Measurements from ENCODE around the gene DOK4. TPM values are rescaled to one million over a fixed set of nuclear protein-coding genes. Genes with fewer than 3 reads are reported as not detected.

Gene DOK4
- total RNA-seq, 2 experiments from 2014 or later: 5.0 to 6.2 TPM

DNA sequence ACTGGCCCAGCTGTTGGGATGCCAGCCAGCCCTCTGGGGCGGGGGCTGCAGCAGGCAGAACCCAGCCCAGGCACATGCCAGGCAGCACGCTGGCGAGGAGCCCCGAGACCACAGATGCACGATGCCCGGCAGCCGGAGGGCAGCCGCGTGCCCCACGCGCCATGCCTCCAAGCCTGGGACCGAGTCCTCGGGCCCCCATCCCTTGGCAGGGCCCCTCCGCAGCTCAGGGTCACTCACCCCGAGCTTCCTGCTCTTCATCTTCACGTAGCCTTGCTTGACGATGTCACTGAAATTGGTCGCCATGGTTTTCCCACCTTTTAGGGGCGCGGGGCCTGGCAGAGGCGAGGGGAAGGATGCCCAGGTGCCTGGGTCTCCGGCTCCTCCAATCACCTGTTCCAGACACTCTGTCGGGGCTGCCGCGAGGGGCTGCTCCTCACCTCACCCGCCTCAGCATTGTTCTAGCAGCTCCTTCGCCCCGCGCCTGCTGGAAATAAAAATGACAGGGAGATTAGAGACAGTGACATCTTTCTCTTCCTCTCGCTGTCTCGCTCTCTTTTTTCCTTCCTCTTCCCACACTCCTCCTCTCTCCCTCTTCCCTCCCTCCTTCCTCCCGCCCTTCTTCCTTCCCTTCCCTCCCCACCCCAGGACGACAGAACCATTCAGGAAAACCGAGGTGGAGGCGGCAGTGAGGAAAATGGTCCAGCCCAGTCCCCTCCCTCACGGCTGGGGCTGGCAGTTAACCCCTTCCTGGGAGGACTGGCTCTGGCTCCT is 6.9 kb downstream of the DOK4 start:
- no peak overlapping the region for H3K4me3 Mint-ChIP-seq
- CTCF ChIA-PET: interaction anchor here (1.1 kb wide), 2 partner anchors 41 to 179 kb away, joined by 3 to 4 read pairs; no protein-coding TSS in a partner anchor
- intact Hi-C loops (cut with micrococcal nuclease): no loop called here
- peaks cover 22% of the 10 kb centered on the region for H3K4me1 Mint-ChIP-seq (ENCODE audit: low read depth)
- H3K27ac Mint-ChIP-seq: no peak overlapping the region
- no peaks in the 10 kb centered on the region for H3K36me3 Mint-ChIP-seq (ENCODE audit: low read depth)
- no peak for DNase-seq
- H3K27me3 Mint-ChIP-seq (ENCODE audit: low read depth): no peaks in the 10 kb centered on the region
- H3K9me3 Mint-ChIP-seq: no peaks in the 10 kb centered on the region

DNA sequence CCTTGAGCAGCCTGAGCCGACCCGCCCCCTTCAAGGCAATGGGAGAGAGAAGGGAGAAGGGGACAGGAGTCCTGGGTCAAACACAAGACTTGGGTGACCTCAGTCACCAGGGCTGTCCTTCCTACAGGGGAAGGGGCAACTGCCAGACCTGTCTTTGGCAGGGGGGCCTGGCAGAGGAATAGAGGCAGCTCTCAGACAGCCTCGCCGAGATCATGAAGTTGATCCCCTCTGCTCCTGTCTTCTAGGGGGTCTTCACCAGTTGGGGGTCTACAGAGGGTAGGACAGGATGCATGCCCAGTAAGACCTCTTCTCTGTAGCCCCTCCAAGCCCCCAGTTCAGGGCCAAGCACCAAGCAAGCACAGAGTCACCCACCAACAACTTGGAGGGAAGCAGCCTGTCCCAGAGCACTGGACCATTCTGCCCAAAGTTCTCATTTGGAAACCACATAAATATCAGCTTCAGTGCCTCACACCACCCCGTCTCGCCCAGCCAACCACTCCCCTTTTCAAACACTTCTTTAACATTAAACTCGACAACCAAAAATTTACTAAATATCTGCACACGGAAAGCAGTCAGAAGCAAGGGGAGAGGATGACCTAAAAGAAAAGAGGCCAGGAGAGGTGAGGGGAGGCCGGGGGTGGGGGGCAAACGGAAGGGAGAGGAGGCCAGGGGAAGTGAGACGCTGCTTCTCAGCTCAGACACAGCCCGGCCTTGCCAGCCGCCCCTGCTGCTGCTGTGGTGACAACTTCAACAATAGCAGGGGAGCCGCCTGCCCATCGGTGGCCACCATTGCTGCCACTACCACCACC is 7.7 kb downstream of the DOK4 start:
- peaks cover 22% of the 10 kb centered on the region for H3K4me1 Mint-ChIP-seq (ENCODE audit: low read depth)
- no peaks in the 10 kb centered on the region for H3K36me3 Mint-ChIP-seq (ENCODE audit: low read depth)
- CTCF ChIA-PET: interaction anchor here (1.1 to 6.0 kb wide), 2 partner anchors 40 to 178 kb away, joined by 4 to 71 read pairs; no protein-coding TSS in a partner anchor
- H3K27ac Mint-ChIP-seq: no peak overlapping the region
- H3K4me3 Mint-ChIP-seq: no peak overlapping the region
- H3K27me3 Mint-ChIP-seq (ENCODE audit: low read depth): no peaks in the 10 kb centered on the region
- intact Hi-C loops (cut with micrococcal nuclease): no loop called here
- DNase-seq: no peak
- no peaks in the 10 kb centered on the region for H3K9me3 Mint-ChIP-seq

DNA sequence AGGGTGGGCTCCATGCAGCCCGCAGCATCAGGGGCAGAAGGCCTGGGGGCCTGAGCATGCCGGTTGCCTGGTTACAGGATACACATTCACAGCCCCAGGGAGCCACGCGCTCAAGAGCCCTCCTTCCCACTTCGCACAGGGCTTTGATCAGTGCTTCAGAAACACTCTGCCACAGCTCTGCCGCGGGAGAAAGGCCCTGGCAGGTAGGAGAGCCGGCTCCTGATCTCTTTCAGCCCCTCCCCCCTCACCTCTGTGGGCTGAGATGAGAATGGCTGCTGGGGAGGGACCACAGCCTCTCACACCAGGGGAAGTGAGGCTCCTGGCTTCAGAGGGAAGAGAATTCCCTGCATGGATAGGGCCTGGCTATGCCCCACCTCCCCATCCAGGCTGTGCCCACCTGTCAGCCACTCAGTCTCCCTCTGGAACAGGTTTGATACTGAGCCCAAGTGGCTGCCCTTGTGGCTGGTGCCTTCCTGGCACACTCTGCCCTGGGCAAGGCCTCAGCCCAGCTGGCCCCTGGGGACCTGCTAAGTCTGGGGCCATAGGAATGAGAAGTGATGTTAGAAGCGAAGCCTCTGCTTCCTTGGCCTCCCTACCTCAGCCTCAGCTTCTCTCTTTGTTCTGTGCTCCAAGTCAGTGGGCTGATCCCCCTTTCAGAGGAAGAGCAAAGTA is 8.6 kb downstream of the DOK4 start:
- CTCF ChIA-PET: interaction anchor here (6.0 kb wide), 1 partner anchor 41 kb away, joined by 71 read pairs; no protein-coding TSS in a partner anchor
- Mint-ChIP-seq H3K27me3 (ENCODE audit: low read depth) (no peaks in the 10 kb centered on the region), H3K4me3 (no peak overlapping the region), H3K4me1 (ENCODE audit: low read depth) (peaks cover 22% of the 10 kb centered on the region), H3K9me3 (no peaks in the 10 kb centered on the region), H3K36me3 (ENCODE audit: low read depth) (no peaks in the 10 kb centered on the region), H3K27ac (no peak overlapping the region)
- DNase-seq: no peak
- intact Hi-C loops (cut with micrococcal nuclease): no loop called here

DNA sequence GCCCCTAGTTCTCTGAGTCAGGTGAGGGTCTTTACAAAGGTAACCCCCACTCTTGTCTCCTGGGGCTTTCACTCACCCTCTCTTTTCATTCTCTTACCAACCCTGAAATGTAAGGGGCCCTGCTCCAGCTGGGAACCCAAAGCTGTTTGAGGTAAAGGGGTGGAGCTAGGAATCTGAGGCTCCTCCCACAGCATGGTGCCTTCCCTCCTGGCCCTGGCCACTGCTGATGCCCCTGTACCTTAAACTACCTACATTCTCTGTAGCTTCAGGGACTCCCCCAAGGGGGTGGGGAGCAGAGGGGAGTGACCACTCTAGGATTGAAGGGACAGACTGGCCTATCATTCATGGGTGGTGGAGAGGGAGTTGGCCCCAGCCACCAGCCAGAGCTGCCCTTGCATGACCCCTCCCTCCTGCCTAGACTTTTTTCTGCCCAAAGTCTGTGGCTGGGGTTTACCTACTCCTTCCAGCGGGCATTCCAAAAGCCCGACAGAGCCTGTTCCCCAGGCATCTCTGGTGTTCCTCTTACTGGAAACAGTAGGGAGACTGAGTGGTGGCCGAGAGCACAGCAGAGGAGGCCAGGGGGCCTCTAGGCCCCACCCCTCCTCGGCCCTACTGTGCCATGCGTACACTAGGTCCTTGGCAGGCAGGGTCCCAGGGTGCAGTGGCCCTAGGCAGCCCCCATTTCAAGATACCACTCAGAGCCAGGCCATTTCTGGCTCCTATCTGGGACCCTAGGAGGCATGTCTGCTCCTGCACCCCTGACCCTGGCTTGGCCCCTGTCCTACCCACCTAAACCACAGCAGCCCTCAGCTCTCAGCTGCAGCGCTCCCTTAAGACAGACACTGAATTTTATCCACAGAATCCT is 9.5 kb downstream of the DOK4 start:
- DNase-seq: peak; percentile 36
- H3K9me3 Mint-ChIP-seq: no peaks in the 10 kb centered on the region
- peaks cover 4% of the 10 kb centered on the region for H3K36me3 Mint-ChIP-seq (ENCODE audit: low read depth)
- intact Hi-C loops (cut with micrococcal nuclease): loop anchor here (1.0 kb wide), 1 partner anchor 10 kb away; the partner anchor contains the start of gene DOK4
- peaks cover 22% of the 10 kb centered on the region for H3K4me1 Mint-ChIP-seq (ENCODE audit: low read depth)
- peak overlapping the region; percentile 63 for H3K27ac Mint-ChIP-seq
- H3K4me3 Mint-ChIP-seq: no peak overlapping the region
- CTCF ChIA-PET: interaction anchor here (0.9 to 6.0 kb wide), 5 partner anchors 10 to 59 kb away, joined by 3 to 71 read pairs (median 6); partner anchors contain the start of genes DOK4 and POLR2C
- no peaks in the 10 kb centered on the region for H3K27me3 Mint-ChIP-seq (ENCODE audit: low read depth)

DNA sequence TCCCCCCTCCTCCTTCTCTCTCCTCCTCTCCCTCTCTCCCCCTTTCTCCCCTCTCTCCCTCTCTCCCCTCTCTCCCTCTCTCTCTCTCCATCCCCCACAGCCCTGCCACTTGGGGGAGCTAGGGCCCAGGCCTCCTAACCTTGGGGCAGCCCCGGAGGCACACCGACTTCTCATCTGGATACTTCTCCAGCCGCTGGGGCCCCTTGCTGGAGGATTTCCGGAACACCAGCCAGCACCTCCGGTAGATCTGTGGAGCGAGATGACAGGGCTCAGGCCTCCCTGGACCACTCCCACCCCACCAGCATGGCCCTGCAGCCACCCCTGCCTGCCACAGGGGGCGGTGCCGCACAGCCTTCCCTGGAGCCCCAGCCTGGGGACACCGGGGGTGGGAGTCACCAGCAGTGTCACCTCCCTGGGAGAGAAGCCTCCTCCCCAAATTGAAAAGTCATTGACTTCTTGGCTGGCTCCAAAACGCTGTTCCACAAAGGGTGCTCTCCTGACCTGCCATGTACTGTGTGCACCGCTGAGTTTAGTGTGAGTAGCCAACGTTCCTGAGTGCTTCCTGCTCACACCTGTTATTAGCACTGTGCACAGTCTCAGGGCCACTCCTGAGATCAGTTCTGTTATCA is 10.5 kb downstream of the DOK4 start:
- peaks cover 22% of the 10 kb centered on the region for H3K4me1 Mint-ChIP-seq (ENCODE audit: low read depth)
- H3K27me3 Mint-ChIP-seq (ENCODE audit: low read depth): no peaks in the 10 kb centered on the region
- H3K36me3 Mint-ChIP-seq (ENCODE audit: low read depth): peaks cover 4% of the 10 kb centered on the region
- H3K27ac Mint-ChIP-seq: peak overlapping the region; percentile 63
- no peaks in the 10 kb centered on the region for H3K9me3 Mint-ChIP-seq
- CTCF ChIA-PET: interaction anchor here (0.9 to 6.0 kb wide), 10 partner anchors 11 to 126 kb away, joined by 3 to 71 read pairs (median 5); partner anchors contain the start of genes DOK4 and POLR2C
- no peak overlapping the region for H3K4me3 Mint-ChIP-seq
- intact Hi-C loops (cut with micrococcal nuclease): loop anchor here (1.0 to 2.0 kb wide), 8 partner anchors 10 to 259 kb away; partner anchors contain the start of genes DOK4 and KATNB1
- peak; percentile 96 for DNase-seq

DNA sequence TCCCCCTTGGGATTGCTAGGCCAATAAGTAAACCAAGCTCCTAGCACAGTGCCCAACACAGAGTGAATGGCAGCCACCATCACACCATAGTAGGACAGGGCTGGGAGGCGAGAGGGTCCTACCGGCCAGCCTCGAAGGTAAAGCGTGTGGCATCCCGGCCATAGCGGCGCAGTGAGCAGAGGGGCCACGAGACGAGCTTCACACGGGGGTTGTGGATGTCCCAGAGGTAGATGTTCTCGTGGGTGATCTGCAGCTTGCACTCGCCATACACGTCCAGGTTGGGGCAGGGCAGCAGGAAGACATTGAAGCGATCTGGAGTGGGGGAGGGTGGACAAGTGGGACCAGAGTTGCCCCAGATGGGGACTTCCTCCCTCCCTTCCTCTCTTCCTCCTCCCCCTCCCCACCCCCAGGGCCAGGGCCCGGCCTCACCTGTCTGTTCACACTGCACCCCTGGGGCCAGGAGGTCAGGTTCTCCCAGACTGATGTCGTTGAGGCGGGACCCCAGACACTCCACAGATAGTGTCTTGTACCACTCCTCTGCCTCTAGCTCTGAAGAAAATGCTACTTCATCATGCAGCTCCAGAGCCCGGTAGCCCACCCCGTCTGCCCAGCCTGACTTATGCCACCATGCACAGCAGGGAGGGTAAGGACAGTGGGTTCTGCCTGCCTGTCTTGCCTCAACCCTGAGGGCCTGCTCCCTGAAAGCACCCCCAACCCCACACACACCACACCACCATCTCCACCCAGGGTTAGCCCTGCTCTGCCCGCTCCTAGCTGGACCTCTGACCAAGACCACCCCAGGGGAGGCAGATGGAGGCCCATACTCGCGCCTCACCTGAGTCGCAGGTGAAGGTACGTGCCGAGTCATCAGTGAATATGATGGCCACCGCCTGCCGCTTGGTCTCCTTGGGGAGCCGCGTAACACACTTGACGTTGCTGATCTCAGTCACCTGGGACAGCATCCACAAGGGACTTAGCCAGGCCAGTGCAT is 11.3 kb downstream of the DOK4 start:
- peaks cover 6% of the 10 kb centered on the region for H3K36me3 Mint-ChIP-seq (ENCODE audit: low read depth)
- no peak for DNase-seq
- H3K4me3 Mint-ChIP-seq: no peak overlapping the region
- CTCF ChIA-PET: interaction anchor here (0.7 to 6.0 kb wide), 10 partner anchors 8 to 127 kb away, joined by 3 to 71 read pairs (median 6); partner anchors contain the start of genes DOK4 and POLR2C
- H3K27me3 Mint-ChIP-seq (ENCODE audit: low read depth): no peaks in the 10 kb centered on the region
- peaks cover 22% of the 10 kb centered on the region for H3K4me1 Mint-ChIP-seq (ENCODE audit: low read depth)
- H3K27ac Mint-ChIP-seq: peak overlapping the region; percentile 76
- intact Hi-C loops (cut with micrococcal nuclease): loop anchor here (1.0 to 2.0 kb wide), 7 partner anchors 26 to 260 kb away; partner anchors contain the start of gene KATNB1
- H3K9me3 Mint-ChIP-seq: no peaks in the 10 kb centered on the region

DNA sequence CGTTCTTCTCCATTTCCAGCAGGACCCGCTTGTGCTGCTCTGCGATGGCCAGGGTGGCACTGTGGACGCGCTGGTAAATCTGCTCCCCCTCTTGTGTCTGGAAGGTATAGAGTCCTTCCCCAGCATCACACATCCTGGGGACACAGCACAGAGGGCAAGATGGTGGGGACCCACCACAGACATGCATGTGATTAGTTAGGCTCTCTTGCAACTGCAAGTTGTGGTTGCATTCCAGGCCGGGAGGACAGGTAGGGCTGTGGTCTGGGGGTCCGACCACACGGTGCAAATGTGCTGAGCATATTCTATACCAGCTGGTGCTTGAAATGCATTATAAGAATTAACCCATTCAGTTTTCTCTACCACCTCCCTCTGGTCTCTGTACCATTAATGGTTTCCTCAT is 12.4 kb downstream of the DOK4 start:
- Mint-ChIP-seq H3K27me3 (ENCODE audit: low read depth) (no peaks in the 10 kb centered on the region), H3K4me1 (ENCODE audit: low read depth) (peaks cover 19% of the 10 kb centered on the region), H3K36me3 (ENCODE audit: low read depth) (peaks cover 8% of the 10 kb centered on the region), H3K27ac (no peak overlapping the region), H3K9me3 (no peaks in the 10 kb centered on the region), H3K4me3 (no peak overlapping the region)
- DNase-seq: no peak
- intact Hi-C loops (cut with micrococcal nuclease): loop anchor here (2.0 kb wide), 2 partner anchors 27 to 117 kb away; no protein-coding TSS in a partner anchor
- CTCF ChIA-PET: interaction anchor here (0.6 to 6.0 kb wide), 5 partner anchors 10 to 389 kb away, joined by 3 to 71 read pairs (median 5); partner anchors contain the start of gene POLR2C

DNA sequence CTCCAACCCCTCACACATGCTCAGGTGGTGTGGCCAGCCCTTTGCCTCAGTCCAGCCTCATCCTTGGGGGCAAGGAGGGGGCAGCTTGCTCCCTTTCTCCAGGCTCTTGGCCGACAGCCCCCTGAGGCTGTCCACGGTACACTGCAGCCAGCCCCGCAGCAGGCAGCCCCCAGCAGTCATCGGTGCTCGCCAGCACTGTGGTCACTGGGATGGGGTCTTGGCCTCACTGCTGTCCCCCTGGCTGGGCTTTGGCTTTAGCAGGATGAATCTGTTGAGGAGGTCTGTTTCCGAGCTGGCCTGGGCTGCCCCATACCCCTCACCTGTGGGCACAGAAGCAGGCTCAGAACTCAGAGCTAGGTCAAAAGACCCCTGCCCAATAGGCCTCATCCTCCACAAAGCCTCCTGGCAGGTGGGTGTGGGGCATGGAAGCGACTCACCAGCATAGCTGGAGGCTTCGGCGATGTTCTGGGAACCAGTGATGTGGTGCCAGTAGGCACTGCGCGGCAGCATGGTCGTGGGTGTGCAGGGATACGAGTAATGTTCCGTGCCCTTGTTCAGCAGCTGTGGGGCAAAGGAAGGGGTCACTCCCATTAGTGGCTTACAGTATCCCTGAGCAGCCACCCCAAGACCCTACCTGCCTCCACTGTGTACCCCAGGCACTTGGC is 13.0 kb downstream of the DOK4 start:
- DNase-seq: no peak
- no peaks in the 10 kb centered on the region for H3K9me3 Mint-ChIP-seq
- peaks cover 10% of the 10 kb centered on the region for H3K36me3 Mint-ChIP-seq (ENCODE audit: low read depth)
- intact Hi-C loops (cut with micrococcal nuclease): no loop called here
- no peaks in the 10 kb centered on the region for H3K27me3 Mint-ChIP-seq (ENCODE audit: low read depth)
- CTCF ChIA-PET: interaction anchor here (0.5 to 6.0 kb wide), 4 partner anchors 11 to 389 kb away, joined by 3 to 71 read pairs (median 20); partner anchors contain the start of gene POLR2C
- no peak overlapping the region for H3K27ac Mint-ChIP-seq
- H3K4me3 Mint-ChIP-seq: no peak overlapping the region
- H3K4me1 Mint-ChIP-seq (ENCODE audit: low read depth): peaks cover 16% of the 10 kb centered on the region

DNA sequence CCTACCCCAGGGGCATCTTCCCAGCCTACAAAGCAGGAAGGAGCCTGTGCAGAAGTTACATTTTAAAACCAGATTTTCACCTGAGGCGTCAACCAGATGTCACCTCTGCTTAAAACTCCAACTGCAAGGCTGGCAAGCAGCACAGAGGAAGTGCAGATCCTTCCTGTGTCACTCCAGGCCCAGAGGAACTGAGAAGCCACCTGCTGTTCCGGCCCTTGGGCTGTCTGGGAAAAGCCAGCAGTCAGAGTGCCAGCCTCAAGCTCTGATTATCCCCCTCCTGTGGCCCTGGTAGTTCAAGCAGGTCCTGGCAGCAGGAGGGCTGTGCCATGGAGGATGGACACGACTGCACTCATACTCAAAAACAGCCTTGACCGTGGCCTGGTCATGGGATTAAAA is 13.6 kb downstream of the DOK4 start:
- Mint-ChIP-seq H3K4me1 (ENCODE audit: low read depth) (peaks cover 16% of the 10 kb centered on the region), H3K27me3 (ENCODE audit: low read depth) (no peaks in the 10 kb centered on the region), H3K9me3 (no peaks in the 10 kb centered on the region), H3K27ac (no peak overlapping the region), H3K36me3 (ENCODE audit: low read depth) (peaks cover 12% of the 10 kb centered on the region), H3K4me3 (no peak overlapping the region)
- no peak for DNase-seq
- intact Hi-C loops (cut with micrococcal nuclease): no loop called here
- CTCF ChIA-PET: interaction anchor here (5.6 to 6.0 kb wide), 2 partner anchors 10 to 46 kb away, joined by 37 to 71 read pairs; partner anchors contain the start of gene POLR2C

All from activated naive CD4-positive, alpha-beta T cell treated with anti-CD3 and anti-CD28 coated beads for 36 hours (primary cell).